Endothelial cell of umbilical vein (primary cell): ENCODE results near the gene HLTF. TPM values are rescaled to one million over a fixed set of nuclear protein-coding genes. Genes with fewer than 3 reads are reported as not detected.

ENCODE experiments used
- BruUV-seq: library from RNA; stranded (reverse); fragments of 400-500 nt; replicated peaks from 2 replicates; lab custom pipeline; 2021; lab: Mats Ljungman, UMichigan
- CTCF ChIA-PET: fragments of 300-600, 350-600 bp; sonication (Branson Sonifier 250); formaldehyde crosslinking; loops from one replicate; lab custom pipeline; 2021; ENCODE audit warnings: antibody characterized with exemption, inconsistent platforms; lab: Charles Lee
- POLR2A ChIA-PET: fragments of 300-600, 350-600 bp; sonication (Branson Sonifier 250); formaldehyde crosslinking; loops from one replicate; lab custom pipeline; 2021; ENCODE audit warnings: antibody characterized with exemption, inconsistent platforms; lab: Charles Lee
- DNase-seq: peaks from one replicate; pipeline ENCODE4 v3.0.0-alpha.2; 2011; ENCODE audit warnings: low read depth, low spot score
- FAIRE-seq: peaks from 2 replicates; lab custom pipeline; 2011; peaks lifted over from hg19 to GRCh38; lab: Jason Lieb, UNC
- H2AFZ ChIP-seq: 2 replicates; pipeline ENCODE4 v1.6.0; 2012; ENCODE audit warnings: low read depth, low read length, control low read depth, inconsistent platforms
- H3K27ac ChIP-seq: 2 replicates; pipeline ENCODE4 v1.5.1; 2011; ENCODE audit warnings: low read depth, mild to moderate bottlenecking, control low read depth, low read length, moderate library complexity; ENCODE audit not compliant: insufficient read depth
- H3K27me3 ChIP-seq, 2 experiments: 2 replicates each; pipeline versions ENCODE4 v1.6.0 to v1.6.1; 2011; ENCODE audit warnings: low read length in 2 of 2, mixed read lengths in 1 of 2; ENCODE audit not compliant: control insufficient read depth in 2 of 2, insufficient read depth in 2 of 2
- H3K36me3 ChIP-seq, 2 experiments: 2 replicates in 1 of 2; 3 replicates in 1 of 2; pipeline ENCODE4 v1.5.1; 2011; ENCODE audit warnings: low read length in 2 of 2, mild to moderate bottlenecking in 1 of 2, moderate library complexity in 1 of 2; ENCODE audit not compliant: control insufficient read depth in 2 of 2, insufficient read depth in 2 of 2; ENCODE audit errors: extremely low read depth in 1 of 2
- H3K4me1 ChIP-seq: 3 replicates; pipeline ENCODE4 v1.5.1; 2011; ENCODE audit warnings: mild to moderate bottlenecking, low read length; ENCODE audit not compliant: control insufficient read depth, insufficient read depth; ENCODE audit errors: extremely low read depth
- H3K4me2 ChIP-seq: 2 replicates; pipeline ENCODE4 v1.6.1; 2011; ENCODE audit warnings: low read length, control low read depth, mixed read lengths; ENCODE audit not compliant: insufficient read depth
- H3K4me3 ChIP-seq, 3 experiments: fragments of 200-600 bp in 1 of 3; sonication (generic), shearing (Covaris generic) in 1 of 3; replicated peaks in 1 of 3; 2 replicates each; pipeline ENCODE4 v1.5.1; 2011 to 2016; ENCODE audit warnings: control low read depth in 3 of 3, low read length in 3 of 3, mild to moderate bottlenecking in 2 of 3, inconsistent platforms in 1 of 3, low read depth in 1 of 3, moderate library complexity in 1 of 3; ENCODE audit not compliant: insufficient read depth in 1 of 3
- H3K79me2 ChIP-seq: 2 replicates; pipeline ENCODE4 v1.6.0; 2012; ENCODE audit warnings: low read length, inconsistent platforms; ENCODE audit not compliant: control insufficient read depth, insufficient read depth
- H3K9ac ChIP-seq: replicated peaks from 2 replicates; pipeline ENCODE3; 2011; ENCODE audit warnings: low read length, control low read depth; ENCODE audit not compliant: insufficient read depth; ENCODE audit errors: extremely low read depth
- H3K9me1 ChIP-seq: replicated peaks from 3 replicates; pipeline ENCODE4 v1.6.0; 2011; ENCODE audit warnings: mild to moderate bottlenecking, low read length; ENCODE audit not compliant: control insufficient read depth, insufficient read depth; ENCODE audit errors: extremely low read depth
- H3K9me3 ChIP-seq: replicated peaks from 2 replicates; pipeline ENCODE4 v1.5.1; 2012; ENCODE audit warnings: low read length, inconsistent platforms; ENCODE audit not compliant: control insufficient read depth, insufficient read depth
- H4K20me1 ChIP-seq: replicated peaks from 2 replicates; pipeline ENCODE3; 2011; ENCODE audit warnings: mild to moderate bottlenecking, low read length; ENCODE audit not compliant: control insufficient read depth, insufficient read depth; ENCODE audit errors: extremely low read depth
- JUN ChIP-seq: IDR thresholded peaks from 2 replicates; pipeline ENCODE4 v1.6.1; 2011; ENCODE audit warnings: borderline replicate concordance, low read depth; ENCODE audit not compliant: insufficient read length, insufficient read depth
- POLR2A ChIP-seq: IDR thresholded peaks from 2 replicates; pipeline ENCODE4 v1.6.1; 2012; ENCODE audit warnings: low read depth, mild to moderate bottlenecking, control low read depth, low read length
- POLR2AphosphoS5 ChIP-seq: IDR thresholded peaks from 2 replicates; pipeline ENCODE4 v1.6.1; 2012; ENCODE audit warnings: low read depth, mild to moderate bottlenecking, control low read depth, low read length, moderate library complexity; ENCODE audit not compliant: insufficient read depth
- dilution Hi-C: fragments of 300-500 bp; cut with MboI; formaldehyde crosslinking; loops from one replicate; pipeline ENCODE4 v1.15.0; 2019; ENCODE audit warnings: low sequenced_read_pairs; ENCODE audit not compliant: extremely low pct_ligation_motif_present
- intact Hi-C: fragments of 100-400 bp; cut with micrococcal nuclease; formaldehyde crosslinking; loops from one replicate; pipeline ENCODE4 v1.10.0; 2022
- polyA plus RNA-seq, 4 experiments: library from polyadenylated mRNA; depleted of rRNA in 3 of 4; stranded (reverse) in 3 of 4; unstranded in 1 of 4; fragments of >200 nt; gene quantifications; 2 replicates each; pipeline versions ENCODE4 v1.2.1 to v1.2.3, GENCODE V29; 2011 to 2012; ENCODE audit warnings: missing spikeins in 1 of 4
- total RNA-seq: library from RNA; stranded (reverse); gene quantifications from 2 replicates; pipeline ENCODE4 v1.2.3, GENCODE V29; 2021
- TF ChIP-seq, protein P1 (sequence below), 2 donors: IDR thresholded peaks; 1 replicate in 1 of 2; 2 replicates in 1 of 2; pipeline ENCODE4 v1.5.1; 2011; ENCODE audit warnings: low read length in 2 of 2, mild to moderate bottlenecking in 2 of 2, moderate library complexity in 2 of 2, control low read depth in 1 of 2, inconsistent platforms in 1 of 2, low read depth in 1 of 2; ENCODE audit not compliant: insufficient read depth in 1 of 2; ENCODE audit errors: extremely low read depth in 1 of 2

HLTF gene
- total and polyA plus RNA-seq, 2 donors (not counting 3 experiments of a cell fraction or from before 2014, with no cell fraction given): 8.7 to 24.6 TPM

DNA sequence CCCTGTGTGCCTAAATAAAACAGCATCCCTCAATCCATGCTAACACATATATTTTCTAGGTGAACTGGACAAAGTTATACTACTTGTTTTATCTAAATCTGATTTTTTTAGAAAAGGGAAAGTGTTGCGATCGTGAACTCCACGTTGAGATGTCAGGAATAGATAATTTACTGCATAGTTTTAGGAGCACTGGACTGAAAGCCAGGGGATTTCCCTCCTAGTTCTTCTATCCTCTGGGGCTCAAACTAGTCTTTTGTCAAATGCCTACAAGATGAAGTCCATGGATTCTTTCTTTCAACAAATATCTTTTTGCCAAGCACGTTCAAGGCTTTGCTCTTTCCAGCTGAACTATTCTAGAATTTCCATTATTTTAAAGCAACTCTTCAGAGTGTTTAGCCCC, 42.5 kb upstream of the HLTF start:
- Histone ChIP-seq H4K20me1 (no peaks in the 10 kb centered on the region), H3K27me3 (peaks cover 0 to 1% of the 10 kb centered on the region in 2 experiments), H3K36me3 (no peaks in the 10 kb centered on the region), H3K4me2 (peak overlapping the region; percentile 91), H3K4me1 (peaks cover 7% of the 10 kb centered on the region), H3K9me3 (no peaks in the 10 kb centered on the region), H3K79me2 (peaks cover 2% of the 10 kb centered on the region), H3K9ac (peak overlapping the region; percentile 64), H2AFZ (peak overlapping the region; percentile 96), H3K4me3 (peak overlapping the region; percentile 53 to 85 (median 82)), H3K27ac (peak overlapping the region; percentile 30), H3K9me1 (no peaks in the 10 kb centered on the region)
- no TSS peak for BruUV-seq
- ChIA-PET CTCF (interaction anchor here (1.2 to 2.8 kb wide), 6 partner anchors 8 to 360 kb away, joined by 3 to 30 read pairs (median 6); partner anchors contain the start of gene TM4SF18), POLR2A (interaction anchor here (0.9 kb wide), 1 partner anchor 173 kb away, joined by 5 read pairs; no protein-coding TSS in a partner anchor)
- DNase-seq (no peak), FAIRE-seq (peak; percentile 60)
- intact Hi-C loops (loop anchor here (1.0 to 2.0 kb wide), 4 partner anchors 96 to 248 kb away; partner anchors contain the start of gene TM4SF1), dilution Hi-C loops (no loop called here)
- no peak for TF ChIP-seq JUN
- TF ChIP-seq POLR2A: no peak
- no peak for TF ChIP-seq POLR2AphosphoS5
- TF ChIP-seq, protein P1, sequence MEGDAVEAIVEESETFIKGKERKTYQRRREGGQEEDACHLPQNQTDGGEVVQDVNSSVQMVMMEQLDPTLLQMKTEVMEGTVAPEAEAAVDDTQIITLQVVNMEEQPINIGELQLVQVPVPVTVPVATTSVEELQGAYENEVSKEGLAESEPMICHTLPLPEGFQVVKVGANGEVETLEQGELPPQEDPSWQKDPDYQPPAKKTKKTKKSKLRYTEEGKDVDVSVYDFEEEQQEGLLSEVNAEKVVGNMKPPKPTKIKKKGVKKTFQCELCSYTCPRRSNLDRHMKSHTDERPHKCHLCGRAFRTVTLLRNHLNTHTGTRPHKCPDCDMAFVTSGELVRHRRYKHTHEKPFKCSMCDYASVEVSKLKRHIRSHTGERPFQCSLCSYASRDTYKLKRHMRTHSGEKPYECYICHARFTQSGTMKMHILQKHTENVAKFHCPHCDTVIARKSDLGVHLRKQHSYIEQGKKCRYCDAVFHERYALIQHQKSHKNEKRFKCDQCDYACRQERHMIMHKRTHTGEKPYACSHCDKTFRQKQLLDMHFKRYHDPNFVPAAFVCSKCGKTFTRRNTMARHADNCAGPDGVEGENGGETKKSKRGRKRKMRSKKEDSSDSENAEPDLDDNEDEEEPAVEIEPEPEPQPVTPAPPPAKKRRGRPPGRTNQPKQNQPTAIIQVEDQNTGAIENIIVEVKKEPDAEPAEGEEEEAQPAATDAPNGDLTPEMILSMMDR (IDR thresholded peaks at IDR 0.05; ENCODE audit: extremely low read depth in 1 of 2, insufficient read depth in 1 of 2, low read depth in 1 of 2, low read length in 2 of 2): no peak
